ENCODE data around the gene CLSTN2.

DNA sequence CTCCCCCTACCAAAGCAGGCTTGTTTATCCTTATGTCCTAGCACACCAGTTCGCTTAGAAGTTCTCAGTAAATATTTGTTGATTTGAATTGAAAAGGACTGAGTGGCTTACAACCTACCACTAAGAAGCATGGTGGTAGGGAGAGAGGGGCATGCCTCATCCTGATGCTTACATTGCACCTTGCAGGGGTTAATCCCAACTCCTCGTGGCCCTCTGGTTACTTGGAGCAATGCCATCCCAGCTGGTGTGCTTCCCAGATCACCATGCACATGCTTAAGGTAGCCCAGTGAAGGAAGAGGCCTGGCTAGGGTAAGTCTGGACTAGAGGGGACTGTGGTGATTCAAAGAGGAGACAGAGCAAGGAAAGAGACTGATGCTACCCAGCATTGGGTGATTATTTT lies 253.3 kb downstream of the CLSTN2 start:
- TF ChIP-seq CEBPB (IDR thresholded peaks at IDR 0.05; ENCODE audit: low read depth, low read length) (no peak), MXI1 (IDR thresholded peaks at IDR 0.05; ENCODE audit: borderline replicate concordance, low read depth, low read length) (no peak), POLR2A (IDR thresholded peaks at IDR 0.05; ENCODE audit: low read depth, low read length) (no peak), FOS (IDR thresholded peaks at IDR 0.05; ENCODE audit: low read depth, low read length) (no peak), RAD21 (IDR thresholded peaks at IDR 0.05; ENCODE audit: low read length) (no peak)
- TF ChIP-seq, protein P1, sequence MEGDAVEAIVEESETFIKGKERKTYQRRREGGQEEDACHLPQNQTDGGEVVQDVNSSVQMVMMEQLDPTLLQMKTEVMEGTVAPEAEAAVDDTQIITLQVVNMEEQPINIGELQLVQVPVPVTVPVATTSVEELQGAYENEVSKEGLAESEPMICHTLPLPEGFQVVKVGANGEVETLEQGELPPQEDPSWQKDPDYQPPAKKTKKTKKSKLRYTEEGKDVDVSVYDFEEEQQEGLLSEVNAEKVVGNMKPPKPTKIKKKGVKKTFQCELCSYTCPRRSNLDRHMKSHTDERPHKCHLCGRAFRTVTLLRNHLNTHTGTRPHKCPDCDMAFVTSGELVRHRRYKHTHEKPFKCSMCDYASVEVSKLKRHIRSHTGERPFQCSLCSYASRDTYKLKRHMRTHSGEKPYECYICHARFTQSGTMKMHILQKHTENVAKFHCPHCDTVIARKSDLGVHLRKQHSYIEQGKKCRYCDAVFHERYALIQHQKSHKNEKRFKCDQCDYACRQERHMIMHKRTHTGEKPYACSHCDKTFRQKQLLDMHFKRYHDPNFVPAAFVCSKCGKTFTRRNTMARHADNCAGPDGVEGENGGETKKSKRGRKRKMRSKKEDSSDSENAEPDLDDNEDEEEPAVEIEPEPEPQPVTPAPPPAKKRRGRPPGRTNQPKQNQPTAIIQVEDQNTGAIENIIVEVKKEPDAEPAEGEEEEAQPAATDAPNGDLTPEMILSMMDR (conservative IDR thresholded peaks at IDR 0.05; ENCODE audit: low read depth, low read length) = no peak

All from IMR-90 (cell line).